Measurements from ENCODE around the gene CAMP. TPM values are rescaled to one million over a fixed set of nuclear protein-coding genes. Genes with fewer than 3 reads are reported as not detected.

CAMP gene
- total RNA-seq, 1 experiment from 2014 or later, result not detected

- BruUV-seq (replicated peaks), result TSS peak; percentile 37
- ChIA-PET POLR2A (ENCODE audit: unreplicated experiment) (interaction anchor here (0.5 to 0.7 kb wide), 4 partner anchors 89 to 249 kb away, joined by 3 to 10 read pairs (median 4); no protein-coding TSS in a partner anchor), CTCF (interaction anchor here (0.6 kb wide), 1 partner anchor 654 kb away, joined by 5 read pairs; no protein-coding TSS in a partner anchor)
- H3K36me3 ChIP-seq (ENCODE audit: low read depth), result 0 out of 2 replicates have a peak, but pooled peaks cover 12% of the 10 kb centered on the region
- no peaks in the 10 kb centered on the region for H3K9me2 ChIP-seq (ENCODE audit: insufficient read depth)
- H3K4me2 ChIP-seq, result peak overlapping the region; percentile 83
- peaks cover 3% of the 10 kb centered on the region; the same call in 1 of the 2 replicates for H3F3A ChIP-seq (ENCODE audit: insufficient read depth, low read depth)
- peak overlapping the region; percentile 99 for H2AFZ ChIP-seq
- intact Hi-C loops (cut with micrococcal nuclease; ENCODE audit: unreplicated experiment), result no loop called here
- no peaks in the 10 kb centered on the region for H4K20me1 ChIP-seq (ENCODE audit: insufficient read depth)
- DNase-seq, result no peak
- H3K27me3 ChIP-seq (ENCODE audit: insufficient read depth, low read depth), result no peaks in the 10 kb centered on the region
- peak overlapping the region; percentile 87 for H3K4me3 ChIP-seq
- H3K9me3 ChIP-seq (ENCODE audit: insufficient read depth, low read depth), result no peaks in the 10 kb centered on the region
- H3K79me2 ChIP-seq (ENCODE audit: low read depth), result peaks cover 23% of the 10 kb centered on the region
- no peak overlapping the region for H3K27ac ChIP-seq
- peaks cover 10% of the 10 kb centered on the region; the same call in 1 of the 2 replicates for H3K4me1 ChIP-seq (replicated peaks; ENCODE audit: insufficient read depth)
- TF ChIP-seq EZH2 (IDR thresholded peaks at IDR 0.05; ENCODE audit: low read depth), result no peak
Observed at GRCh38 chr3:48186631-48187300, 36.5 kb upstream of the CAMP start.

DNA sequence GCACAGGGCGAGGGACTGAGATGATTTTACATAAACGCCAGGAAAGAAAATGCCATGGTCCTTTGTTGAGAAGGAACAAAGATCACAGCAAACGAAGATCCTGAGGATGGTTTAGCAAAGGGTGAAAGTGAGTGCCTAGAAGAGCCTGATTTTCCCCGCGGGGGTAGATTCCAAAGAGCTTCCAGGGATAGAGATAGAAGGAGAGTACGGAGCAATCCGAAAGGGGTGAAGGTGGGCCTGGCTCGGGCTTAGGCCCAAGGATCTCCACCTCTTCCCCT is 36.1 kb upstream of the CAMP start:
- intact Hi-C loops (cut with micrococcal nuclease; ENCODE audit: unreplicated experiment), result no loop called here
- BruUV-seq (replicated peaks), result no TSS peak
- Histone ChIP-seq H3K9me2 (ENCODE audit: insufficient read depth) (no peaks in the 10 kb centered on the region), H3F3A (ENCODE audit: insufficient read depth, low read depth) (peaks cover 3% of the 10 kb centered on the region; the same call in 1 of the 2 replicates), H3K79me2 (ENCODE audit: low read depth) (peaks cover 23% of the 10 kb centered on the region), H3K36me3 (ENCODE audit: low read depth) (0 out of 2 replicates have a peak, but pooled peaks cover 7% of the 10 kb centered on the region), H4K20me1 (ENCODE audit: insufficient read depth) (no peaks in the 10 kb centered on the region), H3K4me1 (replicated peaks; ENCODE audit: insufficient read depth) (peaks cover 10% of the 10 kb centered on the region; the same call in 1 of the 2 replicates), H3K4me3 (peak overlapping the region; percentile 87), H3K27ac (no peak overlapping the region), H3K4me2 (peak overlapping the region; percentile 83), H3K9me3 (ENCODE audit: insufficient read depth, low read depth) (no peaks in the 10 kb centered on the region), H2AFZ (peak overlapping the region; percentile 99), H3K27me3 (ENCODE audit: insufficient read depth, low read depth) (no peaks in the 10 kb centered on the region)
- CTCF ChIA-PET, result no interaction called here
- DNase-seq, result no peak
- POLR2A ChIA-PET (ENCODE audit: unreplicated experiment), result interaction anchor here (0.5 to 0.7 kb wide), 3 partner anchors 236 to 249 kb away, joined by 3 to 5 read pairs (median 3); no protein-coding TSS in a partner anchor
- TF ChIP-seq EZH2 (IDR thresholded peaks at IDR 0.05; ENCODE audit: low read depth), result no peak
- TF ChIP-seq, protein P1, sequence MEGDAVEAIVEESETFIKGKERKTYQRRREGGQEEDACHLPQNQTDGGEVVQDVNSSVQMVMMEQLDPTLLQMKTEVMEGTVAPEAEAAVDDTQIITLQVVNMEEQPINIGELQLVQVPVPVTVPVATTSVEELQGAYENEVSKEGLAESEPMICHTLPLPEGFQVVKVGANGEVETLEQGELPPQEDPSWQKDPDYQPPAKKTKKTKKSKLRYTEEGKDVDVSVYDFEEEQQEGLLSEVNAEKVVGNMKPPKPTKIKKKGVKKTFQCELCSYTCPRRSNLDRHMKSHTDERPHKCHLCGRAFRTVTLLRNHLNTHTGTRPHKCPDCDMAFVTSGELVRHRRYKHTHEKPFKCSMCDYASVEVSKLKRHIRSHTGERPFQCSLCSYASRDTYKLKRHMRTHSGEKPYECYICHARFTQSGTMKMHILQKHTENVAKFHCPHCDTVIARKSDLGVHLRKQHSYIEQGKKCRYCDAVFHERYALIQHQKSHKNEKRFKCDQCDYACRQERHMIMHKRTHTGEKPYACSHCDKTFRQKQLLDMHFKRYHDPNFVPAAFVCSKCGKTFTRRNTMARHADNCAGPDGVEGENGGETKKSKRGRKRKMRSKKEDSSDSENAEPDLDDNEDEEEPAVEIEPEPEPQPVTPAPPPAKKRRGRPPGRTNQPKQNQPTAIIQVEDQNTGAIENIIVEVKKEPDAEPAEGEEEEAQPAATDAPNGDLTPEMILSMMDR (conservative IDR thresholded peaks at IDR 0.05), result no peak

GRCh38 chr3:48187579-48188265 is 35.6 kb upstream of the CAMP start:
- H3K36me3 ChIP-seq (ENCODE audit: low read depth), result 0 out of 2 replicates have a peak, but pooled peaks cover 5% of the 10 kb centered on the region
- TF ChIP-seq EZH2 (IDR thresholded peaks at IDR 0.05; ENCODE audit: low read depth), result no peak
- TF ChIP-seq, protein P1 (conservative IDR thresholded peaks at IDR 0.05), result no peak
- H3F3A ChIP-seq (ENCODE audit: insufficient read depth, low read depth), result peaks cover 3% of the 10 kb centered on the region; the same call in 1 of the 2 replicates
- no TSS peak for BruUV-seq (replicated peaks)
- H3K79me2 ChIP-seq (ENCODE audit: low read depth), result peaks cover 23% of the 10 kb centered on the region
- CTCF ChIA-PET, result interaction anchor here (1.2 kb wide), 1 partner anchor 248 kb away, joined by 5 read pairs; no protein-coding TSS in a partner anchor
- DNase-seq, result peak in 1 of 2 experiments; percentile 13
- intact Hi-C loops (cut with micrococcal nuclease; ENCODE audit: unreplicated experiment), result loop anchor here (2.0 kb wide), 1 partner anchor 53 kb away; the partner anchor contains the start of gene ZNF589
- peak overlapping the region; percentile 87 for H3K4me3 ChIP-seq
- no peak overlapping the region for H3K27ac ChIP-seq
- no peaks in the 10 kb centered on the region for H4K20me1 ChIP-seq (ENCODE audit: insufficient read depth)
- peak overlapping the region; percentile 83 for H3K4me2 ChIP-seq
- no peaks in the 10 kb centered on the region for H3K9me2 ChIP-seq (ENCODE audit: insufficient read depth)
- no peaks in the 10 kb centered on the region for H3K9me3 ChIP-seq (ENCODE audit: insufficient read depth, low read depth)
- peaks cover 10% of the 10 kb centered on the region; the same call in 1 of the 2 replicates for H3K4me1 ChIP-seq (replicated peaks; ENCODE audit: insufficient read depth)
- POLR2A ChIA-PET (ENCODE audit: unreplicated experiment), result interaction anchor here (0.5 to 1.2 kb wide), 9 partner anchors 99 to 1616 kb away, joined by 3 to 4 read pairs (median 3); partner anchors contain the start of genes INKA1 and QRICH1
- no peaks in the 10 kb centered on the region for H3K27me3 ChIP-seq (ENCODE audit: insufficient read depth, low read depth)
- H2AFZ ChIP-seq, result peak overlapping the region; percentile 99
